GM12878 (cell line): ENCODE measurements around the gene SLC7A10.

Experiments
- CEBPZ ChIP-seq: fragments of 150-350 bp; IDR thresholded peaks from 2 replicates; pipeline ENCODE4 v1.6.1; 2016; ENCODE audit warnings: low read depth, low read length
- TCF12 ChIP-seq: IDR thresholded peaks from 2 replicates; pipeline ENCODE4 v1.6.1; 2011; ENCODE audit warnings: low read depth, mild to moderate bottlenecking, low read length
- YY1 ChIP-seq: IDR thresholded peaks from 2 replicates; pipeline ENCODE4 v1.6.1; 2011; ENCODE audit warnings: low read depth, mild to moderate bottlenecking, low read length

DNA sequence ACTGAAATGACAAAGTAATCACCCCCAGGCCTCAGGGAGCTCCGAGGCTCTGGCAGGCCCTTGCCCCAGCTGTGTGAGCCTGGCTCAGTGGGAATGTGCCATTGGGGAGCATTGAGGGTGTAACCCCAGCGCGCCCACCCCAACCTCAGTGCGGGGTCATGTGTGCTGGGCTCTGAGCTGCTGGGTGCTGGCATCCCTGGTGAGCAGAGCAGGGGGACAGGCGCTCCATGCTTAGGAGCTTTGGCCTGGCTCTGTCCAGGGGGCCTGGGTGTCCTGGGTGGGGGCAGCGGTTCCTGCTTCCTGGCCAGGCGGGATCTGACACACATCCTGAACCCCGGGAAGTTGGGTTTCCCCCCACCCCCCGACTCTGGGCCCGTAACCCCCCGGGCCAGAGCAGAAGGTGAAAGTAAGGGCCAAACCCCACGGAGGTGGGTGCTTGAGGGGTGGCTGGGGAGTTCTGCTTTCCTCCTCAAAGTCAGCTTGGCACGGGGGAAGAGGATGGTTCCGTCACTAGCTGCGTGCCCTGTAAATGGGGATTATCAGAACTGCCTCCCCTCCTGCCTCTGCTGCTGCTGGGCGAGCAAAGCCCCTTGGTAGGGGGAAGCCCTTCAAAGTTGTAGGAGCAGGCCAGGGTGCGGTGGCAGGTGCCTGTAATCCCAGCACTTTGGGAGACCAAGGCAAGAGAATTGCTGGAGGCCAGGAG is 29.9 kb downstream of the SLC7A10 start:
- TF ChIP-seq TCF12: no peak
- TF ChIP-seq YY1: no peak
- no peak for TF ChIP-seq CEBPZ
